Mononuclear cell (primary cell): Measurements from ENCODE around the gene RGMB. TPM values are rescaled to one million over a fixed set of nuclear protein-coding genes. Genes with fewer than 3 reads are reported as not detected.

Experiments used
- H3K27me3 ChIP-seq: 2 replicates; pipeline ENCODE4 v1.6.0; 2011; ENCODE audit warnings: low read length, control low read depth; ENCODE audit not compliant: insufficient read depth
- H3K4me1 ChIP-seq: 2 replicates; pipeline ENCODE4 v1.5.1; 2011; ENCODE audit warnings: mild to moderate bottlenecking, low read length, control low read depth; ENCODE audit not compliant: insufficient read depth
- H3K4me3 ChIP-seq: 2 replicates; pipeline ENCODE4 v1.5.1; 2011; ENCODE audit warnings: mild to moderate bottlenecking, low read length, moderate library complexity
- H3K9me3 ChIP-seq: 2 replicates; pipeline ENCODE4 v1.5.1; 2011; ENCODE audit warnings: low read depth, mild to moderate bottlenecking, control low read depth, low read length
- total RNA-seq: library from RNA; depleted of rRNA; stranded (reverse); fragments of >200 nt; gene quantifications from one replicate; pipeline ENCODE4 v1.2.3, GENCODE V29; 2012

RGMB gene
- total RNA-seq, 1 donor: 21.3 TPM

- Histone ChIP-seq H3K27me3 (no peaks in the 10 kb centered on the region), H3K9me3 (no peaks in the 10 kb centered on the region), H3K4me3 (no peak overlapping the region), H3K4me1 (no peaks in the 10 kb centered on the region)
Observed at GRCh38 chr5:98753507-98753906, 20.0 kb upstream of the RGMB start.

- Histone ChIP-seq H3K27me3 (no peaks in the 10 kb centered on the region), H3K4me1 (no peaks in the 10 kb centered on the region), H3K4me3 (no peak overlapping the region), H3K9me3 (no peaks in the 10 kb centered on the region)
Observed at GRCh38 chr5:98755406-98755805, 18.1 kb upstream of the RGMB start.

GRCh38 chr5:98757978-98758377 lies 15.5 kb upstream of the RGMB start:
- Histone ChIP-seq H3K4me3 (no peak overlapping the region), H3K4me1 (no peaks in the 10 kb centered on the region), H3K9me3 (no peaks in the 10 kb centered on the region), H3K27me3 (peaks cover 8% of the 10 kb centered on the region)

- H3K4me3 ChIP-seq: no peak overlapping the region
- peaks cover 2% of the 10 kb centered on the region for H3K4me1 ChIP-seq
- peaks cover 59% of the 10 kb centered on the region for H3K27me3 ChIP-seq
- H3K9me3 ChIP-seq: no peaks in the 10 kb centered on the region
Observed at GRCh38 chr5:98763001-98763630, 10.3 kb upstream of the RGMB start.

GRCh38 chr5:98765815-98766214 lies 7.6 kb upstream of the RGMB start:
- peaks cover 29% of the 10 kb centered on the region for H3K4me1 ChIP-seq
- H3K27me3 ChIP-seq: peaks cover 81% of the 10 kb centered on the region
- no peak overlapping the region for H3K4me3 ChIP-seq
- no peaks in the 10 kb centered on the region for H3K9me3 ChIP-seq

- Histone ChIP-seq H3K9me3 (no peaks in the 10 kb centered on the region), H3K4me3 (no peak overlapping the region), H3K27me3 (peaks cover 86% of the 10 kb centered on the region), H3K4me1 (peaks cover 38% of the 10 kb centered on the region)
Observed at GRCh38 chr5:98767581-98767980, 5.9 kb upstream of the RGMB start.

GRCh38 chr5:98768160-98768959 lies 5.1 kb upstream of the RGMB start:
- peaks cover 87% of the 10 kb centered on the region for H3K27me3 ChIP-seq
- peaks cover 46% of the 10 kb centered on the region for H3K4me1 ChIP-seq
- peak overlapping the region; percentile 47 for H3K4me3 ChIP-seq
- no peaks in the 10 kb centered on the region for H3K9me3 ChIP-seq

- Histone ChIP-seq H3K9me3 (no peaks in the 10 kb centered on the region), H3K4me1 (peaks cover 51% of the 10 kb centered on the region), H3K27me3 (peaks cover 81% of the 10 kb centered on the region), H3K4me3 (peak overlapping the region; percentile 47)
Observed at GRCh38 chr5:98768960-98769209, 4.6 kb upstream of the RGMB start.

GRCh38 chr5:98769210-98769958 lies 4.1 kb upstream of the RGMB start:
- H3K4me3 ChIP-seq: peak overlapping the region; percentile 47
- H3K4me1 ChIP-seq: peaks cover 56% of the 10 kb centered on the region
- no peaks in the 10 kb centered on the region for H3K9me3 ChIP-seq

GRCh38 chr5:98769959-98770208 lies 3.6 kb upstream of the RGMB start:
- Histone ChIP-seq H3K4me1 (peaks cover 61% of the 10 kb centered on the region), H3K4me3 (peak overlapping the region; percentile 47), H3K27me3 (peaks cover 80% of the 10 kb centered on the region), H3K9me3 (no peaks in the 10 kb centered on the region)

More at GRCh38 chr5:98769210-98769958, 4.1 kb upstream of the RGMB start:
- H3K27me3 ChIP-seq: peaks cover 80% of the 10 kb centered on the region

- Histone ChIP-seq H3K9me3 (no peaks in the 10 kb centered on the region), H3K4me3 (peak overlapping the region; percentile 47), H3K27me3 (peaks cover 80% of the 10 kb centered on the region), H3K4me1 (peaks cover 61% of the 10 kb centered on the region)
Observed at GRCh38 chr5:98770209-98770910, 3.1 kb upstream of the RGMB start.

GRCh38 chr5:98770911-98771322 lies 2.5 kb upstream of the RGMB start:
- Histone ChIP-seq H3K4me3 (peak overlapping the region; percentile 47), H3K4me1 (peaks cover 61% of the 10 kb centered on the region), H3K27me3 (peaks cover 80% of the 10 kb centered on the region), H3K9me3 (no peaks in the 10 kb centered on the region)

GRCh38 chr5:98771382-98772109 lies 1.9 kb upstream of the RGMB start:
- peak overlapping the region; percentile 47 for H3K4me3 ChIP-seq
- peaks cover 61% of the 10 kb centered on the region for H3K4me1 ChIP-seq
- H3K27me3 ChIP-seq: peaks cover 80% of the 10 kb centered on the region
- H3K9me3 ChIP-seq: no peaks in the 10 kb centered on the region

- Histone ChIP-seq H3K9me3 (no peaks in the 10 kb centered on the region), H3K4me1 (peaks cover 61% of the 10 kb centered on the region), H3K4me3 (peak overlapping the region; percentile 54), H3K27me3 (peaks cover 78% of the 10 kb centered on the region)
Observed at GRCh38 chr5:98772415-98773213, 849 bp upstream of the RGMB start.
